PFSK-1 (cell line): ENCODE results near the gene ZBTB34.

ENCODE experiments used
- FOXP2 ChIP-seq: optimal IDR thresholded peaks from 2 replicates; pipeline ENCODE3; 2011; ENCODE audit warnings: borderline replicate concordance, control low read depth, inconsistent platforms; ENCODE audit not compliant: insufficient read depth; ENCODE audit errors: extremely low read length, extremely low read depth
- POLR2AphosphoS5 ChIP-seq: IDR thresholded peaks from 2 replicates; pipeline ENCODE4 v1.6.1; 2012; ENCODE audit warnings: low read depth, mild to moderate bottlenecking, control low read depth, low read length, moderate library complexity
- REST ChIP-seq, 2 experiments: IDR thresholded peaks; 2 replicates each; pipeline versions ENCODE4 v1.6.1 to v1.8.0; 2011 to 2012; ENCODE audit warnings: low read depth in 2 of 2, low read length in 2 of 2, control low read depth in 1 of 2, inconsistent platforms in 1 of 2, mild to moderate bottlenecking in 1 of 2, moderate library complexity in 1 of 2; ENCODE audit not compliant: insufficient read depth in 1 of 2
- SIN3A ChIP-seq: IDR thresholded peaks from 2 replicates; pipeline ENCODE4 v1.6.1; 2012; ENCODE audit warnings: mild to moderate bottlenecking, low read length, moderate library complexity, borderline replicate concordance; ENCODE audit not compliant: insufficient read depth
- TAF1 ChIP-seq: IDR thresholded peaks from 2 replicates; pipeline ENCODE4 v1.6.1; 2012; ENCODE audit warnings: low read length, control low read depth, borderline replicate concordance; ENCODE audit not compliant: insufficient read depth

Gene ZBTB34

GRCh38 chr9:126894052-126894603 lies 33.7 kb downstream of the ZBTB34 start:
- TF ChIP-seq REST (IDR thresholded peaks at IDR 0.05; ENCODE audit: insufficient read depth in 1 of 2, low read depth in 2 of 2, low read length in 2 of 2) (no peak), POLR2AphosphoS5 (no peak), FOXP2 (no peak), TAF1 (no peak)

GRCh38 chr9:126902210-126902609 lies 41.8 kb downstream of the ZBTB34 start:
- TF ChIP-seq TAF1 = no peak
- TF ChIP-seq SIN3A = no peak
- no peak for TF ChIP-seq REST (IDR thresholded peaks at IDR 0.05; ENCODE audit: insufficient read depth in 1 of 2, low read depth in 2 of 2, low read length in 2 of 2)
- no peak for TF ChIP-seq POLR2AphosphoS5

- TF ChIP-seq POLR2AphosphoS5 (no peak), SIN3A (no peak)
Observed at GRCh38 chr9:126904586-126904985, 44.1 kb downstream of the ZBTB34 start.

- TF ChIP-seq POLR2AphosphoS5 = no peak
- no peak for TF ChIP-seq SIN3A
- TF ChIP-seq TAF1 = no peak
- no peak for TF ChIP-seq FOXP2
- TF ChIP-seq REST (IDR thresholded peaks at IDR 0.05; ENCODE audit: insufficient read depth in 1 of 2, low read depth in 2 of 2, low read length in 2 of 2) = no peak
Observed at GRCh38 chr9:126906091-126906490, 45.7 kb downstream of the ZBTB34 start.

GRCh38 chr9:126907058-126907457 lies 46.6 kb downstream of the ZBTB34 start:
- TF ChIP-seq REST (IDR thresholded peaks at IDR 0.05; ENCODE audit: insufficient read depth in 1 of 2, low read depth in 2 of 2, low read length in 2 of 2) (no peak), SIN3A (no peak), FOXP2 (no peak), TAF1 (no peak), POLR2AphosphoS5 (no peak)
